ENCODE data around the gene NIPBL.

The NIPBL gene

DNA sequence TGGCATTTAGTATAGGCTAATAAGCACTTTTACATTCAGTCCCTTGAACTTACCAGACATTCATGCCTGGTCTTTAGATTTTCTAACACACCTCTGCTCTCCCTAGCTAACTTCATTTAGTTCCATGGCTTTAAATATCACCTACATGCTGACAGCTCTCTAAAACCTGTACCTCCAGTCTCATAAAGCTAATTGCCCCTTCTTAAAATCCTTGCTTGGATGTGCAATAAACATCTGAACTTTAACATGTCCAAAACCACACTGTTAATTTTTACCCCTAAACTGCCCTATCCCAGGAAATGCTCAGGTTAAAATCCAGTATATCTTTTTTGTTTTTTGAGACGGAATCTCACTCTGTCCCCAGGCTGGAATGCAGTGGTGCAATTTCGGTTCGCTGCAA lies 232.8 kb downstream of the NIPBL start:
- no peak for DNase-seq

DNA sequence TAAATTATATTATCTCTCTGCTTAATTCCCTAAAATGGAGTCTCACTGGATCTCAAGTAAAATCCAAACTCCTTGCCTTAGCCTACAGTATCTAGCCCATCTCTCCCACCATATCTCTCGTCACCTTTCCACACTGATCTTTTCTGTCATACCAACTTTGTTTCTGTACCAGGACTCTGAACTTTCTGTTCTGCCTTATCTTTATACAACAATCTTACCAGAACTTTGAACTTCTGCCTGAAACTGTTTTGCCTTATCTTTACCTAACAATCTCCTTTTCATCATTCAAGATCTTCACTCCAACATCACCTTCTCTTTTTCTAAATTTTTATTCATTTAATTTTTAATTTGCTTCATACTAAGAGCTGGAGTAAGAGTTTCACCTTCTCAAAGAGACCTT lies 233.6 kb downstream of the NIPBL start:
- DNase-seq = no peak

DNA sequence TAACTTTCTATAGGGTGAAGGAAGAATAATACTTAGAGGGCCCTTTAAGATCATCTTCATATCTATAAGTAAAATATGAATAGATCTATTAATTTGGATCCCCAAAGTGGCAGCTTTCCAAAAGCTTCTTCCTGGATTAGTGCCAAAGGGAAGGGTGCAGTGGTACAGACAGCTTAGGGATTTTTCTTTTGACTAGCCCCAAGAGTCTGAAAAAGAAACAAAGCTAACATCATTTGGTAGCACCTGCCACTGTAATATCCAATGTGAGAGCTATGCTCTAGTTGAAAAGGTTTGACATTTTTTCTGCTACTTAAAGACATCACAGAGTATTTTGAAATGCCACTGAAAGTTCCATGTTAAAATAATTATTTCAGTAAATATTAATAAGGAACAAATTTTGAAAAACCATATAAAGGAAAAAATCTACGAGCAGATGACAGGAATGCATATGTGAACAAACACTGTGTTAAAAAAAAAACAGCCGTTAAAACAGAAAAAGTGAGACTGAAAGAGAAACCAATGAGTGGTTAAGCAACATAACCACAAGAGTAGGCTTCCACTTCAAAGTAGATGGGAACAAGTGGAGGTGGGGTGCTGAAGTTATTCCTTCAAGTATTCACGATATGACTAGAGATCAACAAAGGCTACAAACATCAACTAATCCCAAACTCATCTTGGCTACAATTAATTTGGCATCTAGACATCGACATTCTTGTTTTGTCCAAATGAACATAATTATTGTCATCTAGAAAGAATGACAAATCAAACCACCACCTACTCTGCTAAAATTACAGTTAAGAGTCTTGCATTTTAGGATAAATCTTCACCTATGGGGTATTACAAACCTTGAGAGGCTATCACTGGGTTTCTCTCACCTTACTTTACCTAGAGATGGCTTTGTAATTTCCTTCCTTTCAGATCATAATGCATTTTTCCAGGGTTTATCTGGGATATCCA lies 235.1 kb downstream of the NIPBL start:
- no peak for DNase-seq

DNA sequence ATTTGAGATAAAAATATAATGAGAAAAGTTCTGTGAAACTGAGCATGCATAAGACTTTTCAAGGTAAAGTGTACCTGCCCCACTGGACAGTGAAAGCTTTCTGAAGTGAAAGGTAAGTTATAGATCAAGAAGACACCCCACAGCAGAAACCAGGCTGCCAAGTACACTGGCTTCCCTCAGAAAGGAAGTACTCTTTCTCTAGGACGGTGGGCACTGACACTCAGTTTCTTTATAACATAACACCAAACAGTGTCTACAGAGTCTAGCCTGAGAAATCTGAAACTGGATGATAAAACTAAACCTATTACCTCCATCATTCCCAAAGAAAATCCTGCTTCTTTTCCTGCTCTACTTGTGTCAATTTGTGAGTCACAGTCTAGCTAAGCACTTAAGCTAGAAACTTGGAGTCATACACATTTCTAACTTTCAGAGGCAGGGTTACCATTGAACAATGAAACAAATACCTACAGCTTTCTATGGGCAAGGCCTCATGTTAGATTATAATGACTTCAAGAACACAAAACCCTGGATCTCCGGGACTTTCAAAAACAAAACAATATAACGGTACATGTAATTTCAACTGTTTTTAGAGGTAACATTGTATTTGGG lies 235.9 kb downstream of the NIPBL start:
- DNase-seq = no peak

Measured in NCI-H1105 treated with DMSO at 0.1 percent for 48 hours (cell line).